HG02678 (cell line): ENCODE measurements around the gene ENTHD1.
"Not testable (repeated sequence)": the region's sequence is repeated elsewhere in the genome, so short reads cannot be mapped to it uniquely, and the experiment has no call there.

Experiments
- ATAC-seq: cut with Tn5 transposase; IDR thresholded peaks from one replicate; pipeline ENCODE4 v1.9.1; 2021; ENCODE audit warnings: mild to moderate bottlenecking, moderate library complexity; ENCODE audit not compliant: unreplicated experiment

ENTHD1 gene

DNA sequence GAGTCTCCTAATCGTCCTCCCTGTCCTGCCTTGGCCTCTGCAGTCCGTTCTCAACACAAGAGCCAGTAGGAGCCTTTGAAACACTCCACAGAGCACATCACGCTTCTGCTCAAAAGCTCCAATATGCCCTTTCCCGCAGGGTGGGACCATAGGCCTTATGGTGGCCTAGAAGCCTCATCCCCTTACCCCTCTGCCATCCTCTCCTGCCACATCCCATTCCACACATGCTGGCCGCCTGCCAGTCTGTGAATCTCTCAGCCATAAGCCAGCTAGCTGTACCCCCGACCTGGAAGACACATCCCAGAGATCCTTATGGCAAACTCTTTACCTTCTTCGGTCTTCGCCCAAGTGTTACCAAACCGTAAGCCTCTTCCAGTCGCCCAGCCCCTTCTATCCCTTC lies 157.8 kb downstream of the ENTHD1 start:
- ATAC-seq = no peak

DNA sequence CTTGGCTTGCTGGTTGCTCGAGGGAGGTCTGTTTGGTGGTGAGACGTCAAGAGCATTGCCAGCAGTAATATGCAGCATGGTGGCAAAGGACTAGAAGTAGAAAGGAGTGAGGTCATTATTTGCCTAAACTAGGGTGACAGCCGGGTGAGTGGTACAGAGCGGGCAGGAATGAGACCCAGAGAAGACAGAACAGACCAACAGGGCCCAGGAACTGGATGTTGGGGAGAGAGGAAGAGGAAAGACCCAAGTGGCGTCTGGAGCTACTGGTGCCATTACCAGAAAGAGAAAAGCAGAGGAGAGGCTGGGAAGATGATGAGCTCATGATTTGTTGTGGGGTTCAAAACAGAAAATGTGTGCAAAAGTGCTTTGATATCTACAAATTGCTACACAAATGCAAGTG lies 158.7 kb downstream of the ENTHD1 start:
- ATAC-seq = no peak

GRCh38 chr22:39734046-39734445 lies 159.5 kb downstream of the ENTHD1 start:
- ATAC-seq = not testable (repeated sequence)

DNA sequence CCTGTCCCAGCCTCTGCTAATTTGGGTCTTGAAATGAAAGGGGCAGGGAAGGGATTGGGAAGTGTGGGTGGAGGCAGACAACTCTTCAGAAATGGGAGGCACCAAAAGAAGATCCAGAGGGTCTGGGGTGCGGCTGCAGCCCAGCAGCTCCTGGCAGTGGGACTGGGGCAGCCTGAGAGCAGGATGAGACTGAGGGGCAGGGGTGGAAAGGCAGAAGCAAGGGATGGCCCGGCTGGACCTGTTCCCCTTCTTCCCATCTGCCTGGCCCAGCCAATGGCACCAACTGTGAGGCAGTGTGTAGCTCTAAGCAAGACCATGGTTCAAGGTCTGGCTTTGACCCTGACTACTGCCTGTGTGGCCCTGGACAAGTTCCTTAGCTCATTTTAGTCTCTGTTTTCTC lies 160.4 kb downstream of the ENTHD1 start:
- no peak for ATAC-seq

DNA sequence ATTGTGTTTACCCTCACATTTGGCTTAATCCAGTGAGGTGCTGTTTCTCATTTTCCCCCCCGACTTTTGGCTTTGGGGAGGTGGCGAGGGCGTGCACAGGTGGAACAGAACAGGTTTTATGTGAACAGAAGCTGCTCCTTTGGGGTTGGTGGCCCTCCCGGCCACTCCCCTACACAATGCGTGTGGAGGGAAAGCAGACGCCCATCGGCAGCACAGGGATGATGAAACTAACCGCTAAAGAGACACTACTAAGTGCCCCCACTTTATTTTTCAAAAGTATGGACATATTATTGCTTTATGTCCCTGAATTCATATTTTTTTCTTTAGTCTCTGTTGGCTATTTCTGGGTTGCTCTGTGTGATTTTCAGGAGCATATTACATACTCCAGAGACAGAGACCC lies 160.9 kb downstream of the ENTHD1 start:
- ATAC-seq = no peak

DNA sequence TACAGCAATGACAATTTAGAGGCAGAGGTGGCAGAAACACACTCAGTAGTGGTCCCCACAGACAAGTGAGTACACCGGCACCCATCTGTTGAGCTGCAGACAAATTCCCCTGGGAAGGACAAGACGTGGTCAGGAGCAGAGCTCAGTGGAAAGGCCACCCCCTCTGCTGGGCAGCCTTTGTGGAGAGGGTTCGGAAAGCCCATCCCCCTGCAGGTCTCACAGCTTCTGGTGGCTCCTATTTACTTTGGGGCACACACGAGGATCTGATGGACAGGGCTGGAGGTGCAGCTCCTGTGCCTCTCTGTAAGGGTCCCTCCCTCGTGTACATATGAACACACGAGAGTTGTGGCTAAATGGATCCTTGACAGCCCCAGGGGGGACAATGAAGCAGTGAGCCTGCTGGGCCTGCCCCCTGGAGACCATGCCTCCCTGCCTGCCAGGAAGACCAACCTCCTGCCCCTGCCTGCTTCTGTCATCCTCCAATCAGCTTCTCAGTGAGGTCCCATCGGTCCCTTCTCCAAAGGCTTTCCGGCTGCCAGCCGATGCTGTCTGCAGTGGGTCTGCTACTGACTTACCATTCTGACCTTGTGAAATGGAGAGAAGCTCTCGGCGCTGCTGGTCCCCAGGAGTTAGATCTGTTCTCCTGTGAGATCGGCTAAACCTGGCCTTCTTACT lies 161.5 kb downstream of the ENTHD1 start:
- no peak for ATAC-seq

DNA sequence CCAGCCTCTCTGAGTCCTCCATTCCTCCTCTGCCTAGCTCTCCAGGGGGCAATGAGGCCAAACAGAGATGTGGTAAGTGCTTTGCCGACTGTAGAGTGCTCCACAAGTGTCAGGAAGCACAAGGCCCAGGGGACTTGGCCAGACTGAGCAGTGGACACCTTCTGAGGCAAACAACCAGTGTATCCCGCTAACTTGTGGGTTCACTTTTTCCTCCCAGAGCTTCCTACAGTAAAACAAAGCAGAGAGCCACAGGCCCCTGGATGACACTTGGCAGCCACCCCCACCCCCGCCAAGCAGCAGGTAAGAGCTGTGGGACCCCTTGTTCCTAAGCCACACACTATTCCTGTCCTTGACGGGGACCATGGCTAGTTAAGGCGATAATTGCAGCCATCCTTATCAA lies 162.1 kb downstream of the ENTHD1 start:
- no peak for ATAC-seq

GRCh38 chr22:39729141-39729934 lies 164.2 kb downstream of the ENTHD1 start:
- ATAC-seq = no peak

GRCh38 chr22:39728236-39728860 lies 165.2 kb downstream of the ENTHD1 start:
- no peak for ATAC-seq

GRCh38 chr22:39727541-39727940 lies 166.0 kb downstream of the ENTHD1 start:
- ATAC-seq = no peak

DNA sequence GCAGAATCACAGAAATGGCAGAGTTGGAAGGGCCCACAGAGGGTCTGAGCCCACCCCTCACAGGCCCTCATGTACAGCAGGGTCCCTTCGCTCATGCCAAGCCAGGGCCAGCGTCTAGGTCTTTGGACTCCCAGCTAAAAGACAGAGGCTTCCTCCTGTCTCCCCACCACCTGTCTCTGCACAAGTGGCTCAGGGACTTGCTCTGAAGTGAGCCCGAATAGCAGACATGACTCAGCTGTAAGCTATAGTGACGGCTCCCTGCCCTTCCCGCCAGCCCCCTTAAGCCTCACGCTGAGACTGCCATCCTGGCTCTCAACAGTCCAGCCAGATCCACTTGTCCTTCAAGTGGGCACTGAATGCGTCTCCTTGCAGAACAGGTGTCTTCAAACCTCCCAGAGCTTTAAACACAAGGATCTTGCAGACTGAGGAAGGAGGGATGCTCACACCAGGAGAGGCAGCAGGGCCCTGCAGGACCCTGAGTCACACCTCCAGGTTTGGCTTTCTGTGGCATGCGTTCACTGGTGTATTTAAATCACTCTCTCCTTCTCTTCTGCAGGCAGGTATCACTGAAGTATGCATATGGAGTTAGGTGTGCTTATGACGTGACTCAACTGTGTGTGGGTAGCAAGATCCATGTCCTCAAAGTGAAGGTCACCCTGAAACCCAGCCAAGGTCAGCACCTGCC lies 168.1 kb downstream of the ENTHD1 start:
- no peak for ATAC-seq

DNA sequence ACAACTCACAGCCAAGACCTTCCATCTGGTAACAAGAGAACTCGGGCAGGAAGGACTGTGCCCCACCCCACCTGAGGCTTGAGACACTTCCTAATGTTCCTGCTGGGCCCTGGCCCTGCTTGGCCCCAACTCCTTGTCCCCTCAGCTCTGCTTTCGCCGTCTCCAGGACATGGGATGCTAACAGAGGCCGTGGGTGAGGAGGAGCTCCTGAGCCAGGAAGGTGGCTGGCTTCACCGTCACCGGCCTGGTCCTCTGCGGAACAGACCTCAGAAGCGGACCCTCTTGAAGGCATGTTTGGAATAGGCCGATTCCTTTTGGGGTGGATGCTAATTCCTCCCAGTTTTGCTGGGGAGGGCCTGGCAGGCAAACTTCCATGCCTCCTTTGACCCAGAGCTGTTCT lies 168.7 kb downstream of the ENTHD1 start:
- no peak for ATAC-seq

- ATAC-seq = no peak
Measured at GRCh38 chr22:39724390-39724789, 169.2 kb downstream of the ENTHD1 start.

DNA sequence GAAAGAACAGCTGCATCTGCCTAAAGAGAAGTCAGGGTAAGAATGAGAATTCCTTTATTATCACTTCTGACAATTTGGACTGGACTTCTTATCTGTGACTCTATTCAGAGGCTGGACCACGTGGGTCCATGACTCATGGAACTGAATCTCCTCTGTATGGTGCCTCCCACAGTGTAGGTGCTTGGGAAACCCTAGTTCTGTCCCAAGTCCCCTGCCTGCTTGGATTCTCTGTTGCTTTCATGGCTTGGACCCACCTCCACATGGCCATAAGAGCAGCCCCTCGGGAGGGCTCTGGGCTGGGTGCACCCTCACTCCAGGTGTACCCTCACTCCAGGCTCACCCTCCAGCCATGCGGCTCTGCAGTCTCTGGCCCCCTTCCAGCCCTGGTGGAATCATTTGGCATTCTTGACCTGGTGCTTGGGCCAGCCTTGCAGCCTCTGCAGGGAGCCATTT lies 169.6 kb downstream of the ENTHD1 start:
- no peak for ATAC-seq

DNA sequence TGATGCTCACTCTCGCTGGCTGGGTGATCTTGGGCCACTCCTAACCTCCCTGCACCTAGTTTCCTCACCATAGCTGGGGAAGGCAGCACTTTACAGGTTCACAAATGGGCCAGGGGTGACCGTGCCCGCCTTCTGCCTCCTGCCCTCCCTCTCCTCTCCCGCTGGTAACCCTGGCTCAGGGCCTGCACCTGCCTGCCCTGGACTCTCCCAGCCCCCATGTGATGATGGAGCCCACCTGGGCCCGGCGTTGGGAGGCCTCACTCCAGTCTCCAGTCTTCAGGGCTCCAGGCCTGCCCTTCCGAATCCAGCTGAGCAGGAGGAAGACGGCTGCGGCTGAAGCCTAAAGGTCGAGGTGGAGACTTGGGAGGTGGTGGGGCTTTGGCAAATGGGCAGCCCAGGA lies 170.1 kb downstream of the ENTHD1 start:
- ATAC-seq = no peak

DNA sequence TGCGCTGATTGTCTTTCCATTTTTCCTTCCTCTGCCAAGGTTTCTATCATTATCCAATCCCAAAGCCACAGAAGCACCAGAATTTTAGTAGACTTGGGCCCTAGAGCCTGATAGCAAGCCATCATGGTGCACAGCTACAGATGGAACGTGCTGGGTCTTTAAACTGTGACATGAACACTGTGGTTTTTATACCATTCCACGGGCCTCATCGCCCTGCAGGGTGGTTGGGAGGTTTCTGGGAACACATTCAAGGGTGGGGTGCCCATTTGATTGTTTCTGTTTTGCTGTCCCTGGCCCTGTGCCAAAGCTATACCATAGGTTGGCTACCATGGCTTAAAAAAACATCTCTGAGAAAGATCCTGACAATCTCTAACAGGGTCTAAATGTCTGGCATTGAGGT lies 171.1 kb downstream of the ENTHD1 start:
- no peak for ATAC-seq

GRCh38 chr22:39722032-39722325 lies 171.6 kb downstream of the ENTHD1 start:
- ATAC-seq = no peak

DNA sequence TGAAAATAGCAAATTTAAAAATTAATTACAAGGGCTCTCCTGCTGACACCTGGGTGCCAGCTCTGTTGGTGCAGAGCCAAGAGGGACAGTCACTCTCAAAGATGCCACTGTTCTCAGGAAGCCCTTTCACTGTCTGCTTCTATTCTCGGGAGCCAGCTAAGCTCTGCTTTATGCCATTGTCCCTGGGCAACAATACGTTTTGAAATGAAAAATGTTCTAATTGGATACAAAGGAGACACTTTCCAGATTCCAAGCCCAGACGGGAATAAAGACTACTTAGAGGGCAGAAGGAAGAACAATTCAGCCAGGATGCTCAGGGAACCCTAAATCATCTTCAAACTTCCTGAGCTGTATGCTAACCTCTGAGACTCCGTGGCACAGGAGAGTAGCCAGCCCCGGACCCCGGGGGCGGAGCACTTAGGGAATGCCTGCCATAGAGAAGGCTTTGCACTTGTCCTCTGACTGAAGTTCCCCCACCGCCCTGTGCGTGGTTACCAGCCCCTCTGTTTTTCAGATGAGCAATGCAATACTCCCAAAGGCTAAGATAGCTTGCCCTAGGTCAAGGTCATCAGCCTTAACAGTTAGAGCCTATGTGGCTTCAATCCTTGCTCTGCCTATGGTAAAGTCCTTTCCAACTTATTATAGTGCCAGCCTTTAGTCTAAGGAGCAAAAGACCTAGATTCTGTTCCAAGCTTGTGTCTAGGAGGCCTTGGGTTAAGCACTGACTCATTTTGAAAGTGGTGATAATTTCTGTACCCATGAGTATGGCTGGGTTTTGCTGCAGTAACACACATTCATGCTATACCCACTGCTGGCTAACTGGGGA lies 172.1 kb downstream of the ENTHD1 start:
- ATAC-seq = no peak

DNA sequence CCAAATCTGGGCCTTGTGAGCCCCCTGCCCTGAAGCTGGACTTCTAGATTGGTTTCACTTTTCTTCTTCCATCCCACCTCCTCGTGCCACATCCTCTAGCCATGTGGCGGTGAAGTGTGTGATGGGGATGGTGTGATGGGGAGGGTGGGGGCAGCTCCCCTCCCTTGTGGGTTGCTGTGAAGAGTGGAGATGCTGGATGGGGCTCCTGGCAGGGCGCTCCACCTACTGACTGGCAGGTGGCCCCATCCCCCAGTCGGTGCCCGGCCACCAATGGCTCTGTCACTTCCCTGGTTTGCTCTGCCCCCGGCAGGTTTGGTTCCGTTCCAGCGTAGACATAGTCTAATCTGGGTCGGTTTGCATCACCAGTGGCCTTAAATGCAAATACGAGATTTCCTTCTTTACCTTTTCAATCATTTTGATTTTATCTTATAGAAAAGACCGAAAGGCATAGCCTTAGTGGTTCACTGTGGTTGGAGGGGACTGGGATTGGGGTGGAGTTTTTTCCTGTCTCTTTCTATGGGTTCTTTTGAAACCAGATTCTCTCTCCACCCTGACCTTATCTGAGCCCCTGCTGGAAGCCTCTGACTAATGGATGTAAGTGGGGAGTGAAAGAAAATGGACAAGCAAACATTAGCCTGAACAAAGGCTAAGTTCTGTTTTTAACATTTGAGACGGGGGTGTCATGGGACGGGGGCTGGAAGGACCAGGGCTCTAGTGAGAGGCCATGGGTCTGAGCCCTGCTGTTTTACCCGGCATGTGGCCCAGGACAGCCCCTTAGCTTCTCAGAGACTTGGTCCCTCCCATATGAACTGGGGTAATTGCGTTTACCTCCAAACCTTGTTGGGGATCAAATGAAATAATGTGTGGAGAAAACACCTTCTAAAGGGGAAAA lies 173.8 kb downstream of the ENTHD1 start:
- ATAC-seq = no peak
